ENCODE results near the gene YPEL3. TPM values are rescaled to one million over a fixed set of nuclear protein-coding genes. Genes with fewer than 3 reads are reported as not detected.

YPEL3 gene
- total RNA-seq, 2 donors from 2014 or later: 28.3 to 84.8 TPM

GRCh38 chr16:30053376-30054015 is 42.5 kb downstream of the YPEL3 start:
- TF ChIP-seq POLR2A (IDR thresholded peaks at IDR 0.05): no peak
- no peak for TF ChIP-seq CTCF (IDR thresholded peaks at IDR 0.05)
- WGBS, 2 donors: 2 to 8% methylated on average over 14 to 19 of the region's 19 CpGs
- no peaks in the 10 kb centered on the region for H3K36me3 ChIP-seq (replicated peaks in 1 of 2; ENCODE audit: insufficient read depth in 1 of 2, low read depth in 2 of 2)
- peak overlapping the region in 1 of 2 donors; percentile 39 for H3K4me3 ChIP-seq
- DNase-seq (no peak), ATAC-seq (peak; percentile 2)
- H3K9me3 ChIP-seq: no peaks in the 10 kb centered on the region
- peak overlapping the region in 2 of 4 donors; percentile 50 to 60 for H3K27ac ChIP-seq
- peaks cover 29% of the 10 kb centered on the region for H3K4me1 ChIP-seq
- H3K27me3 ChIP-seq: no peaks in the 10 kb centered on the region
- intact Hi-C loops (cut with DNase I): no loop called here

GRCh38 chr16:30052671-30053372 is 43.2 kb downstream of the YPEL3 start:
- WGBS, 2 donors: 4 to 21% methylated on average over 12 to 58 of the region's 58 CpGs
- Histone ChIP-seq H3K4me1 (peaks cover 29% of the 10 kb centered on the region), H3K27me3 (no peaks in the 10 kb centered on the region), H3K9me3 (no peaks in the 10 kb centered on the region), H3K27ac (peak overlapping the region in 2 of 4 donors; percentile 50 to 60), H3K4me3 (peak overlapping the region in 1 of 2 donors; percentile 39), H3K36me3 (replicated peaks in 1 of 2; ENCODE audit: insufficient read depth in 1 of 2, low read depth in 2 of 2) (no peaks in the 10 kb centered on the region)
- intact Hi-C loops (cut with DNase I): no loop called here
- TF ChIP-seq CTCF (IDR thresholded peaks at IDR 0.05) (peak in 1 of 7 experiments; percentile 20), POLR2A (IDR thresholded peaks at IDR 0.05) (peak in 2 of 3 donors; percentile 8 to 15)
- DNase-seq: peak; percentile 93 to 97 (median 96)
- peak; percentile 86 for ATAC-seq

- Histone ChIP-seq H3K27me3 (no peaks in the 10 kb centered on the region), H3K4me3 (no peak overlapping the region), H3K4me1 (peaks cover 29% of the 10 kb centered on the region), H3K36me3 (replicated peaks in 1 of 2; ENCODE audit: insufficient read depth in 1 of 2, low read depth in 2 of 2) (no peaks in the 10 kb centered on the region), H3K9me3 (no peaks in the 10 kb centered on the region), H3K27ac (no peak overlapping the region)
- ATAC-seq: no peak
- no peak for DNase-seq
- WGBS, 2 donors: 81 to 85% methylated on average over 3 of the region's 3 CpGs
- intact Hi-C loops (cut with DNase I): no loop called here
- no peak for TF ChIP-seq POLR2A (IDR thresholded peaks at IDR 0.05)
- no peak for TF ChIP-seq CTCF (IDR thresholded peaks at IDR 0.05)
These were observed 44.5 kb downstream of the YPEL3 start for GRCh38 chr16:30051518-30051917.

- peaks cover 17% of the 10 kb centered on the region for H3K4me1 ChIP-seq
- H3K36me3 ChIP-seq (replicated peaks in 1 of 2; ENCODE audit: insufficient read depth in 1 of 2, low read depth in 2 of 2): no peaks in the 10 kb centered on the region
- 91 to 93% methylated on average over 7 to 8 of the region's 8 CpGs for WGBS, 2 donors
- TF ChIP-seq CTCF (IDR thresholded peaks at IDR 0.05) (no peak), POLR2A (IDR thresholded peaks at IDR 0.05) (no peak)
- no peaks in the 10 kb centered on the region for H3K9me3 ChIP-seq
- intact Hi-C loops (cut with DNase I): loop anchor here (10.0 kb wide), 1 partner anchor 575 kb away; no protein-coding TSS in a partner anchor
- H3K4me3 ChIP-seq: no peak overlapping the region
- no peaks in the 10 kb centered on the region for H3K27me3 ChIP-seq
- no peak overlapping the region for H3K27ac ChIP-seq
- DNase-seq: no peak
- ATAC-seq: no peak
These were observed 46.1 kb downstream of the YPEL3 start for GRCh38 chr16:30049871-30050270.

All from body of pancreas (tissue), 4 donors.